Tibial artery (tissue), 4 donors: ENCODE data around the gene CRYBA2.

Source experiments
- DNase-seq, 2 donors: peaks; one replicate each; pipeline ENCODE4 v3.0.0-alpha.2; 2019
- H3K27ac ChIP-seq, 2 donors: fragments of 200-600 bp; sonication (generic) in 1 of 2; 1 replicate in 1 of 2; 2 replicates in 1 of 2; pipeline ENCODE4 v1.5.1; 2018 to 2019; ENCODE audit warnings: mild to moderate bottlenecking in 1 of 2
- H3K27me3 ChIP-seq, 2 donors: fragments of 200-600 bp; sonication (generic) in 1 of 2; one replicate each; pipeline versions ENCODE4 v1.5.1 to v1.6.0; 2016 to 2019
- H3K36me3 ChIP-seq, 3 donors: fragments of 200-600 bp; sonication (generic) in 2 of 3; one replicate each; pipeline ENCODE4 v1.5.1; 2016 to 2019; ENCODE audit warnings: mild to moderate bottlenecking in 2 of 3
- H3K4me1 ChIP-seq, 4 donors: fragments of 200-600 bp; sonication (generic) in 2 of 4; 1 replicate in 3 of 4; 2 replicates in 1 of 4; pipeline ENCODE4 v1.5.1; 2016 to 2019
- H3K4me3 ChIP-seq, 2 donors: fragments of 200-600 bp; sonication (generic) in 1 of 2; 1 replicate in 1 of 2; 2 replicates in 1 of 2; pipeline ENCODE4 v1.5.1; 2018 to 2019; ENCODE audit warnings: mild to moderate bottlenecking in 2 of 2
- H3K9me3 ChIP-seq, 3 donors: fragments of 200-600 bp; sonication (generic) in 1 of 3; one replicate each; pipeline ENCODE4 v1.5.1; 2016 to 2019
- intact Hi-C: fragments of 100-400 bp; cut with DNase I; formaldehyde crosslinking; loops from one replicate; pipeline ENCODE4 v1.15.0; 2023; ENCODE audit warnings: low total_unique reads
- TF ChIP-seq, protein P1 (sequence below), 2 experiments: fragments of 200-600 bp in 1 of 2; fragments of 450-650 bp in 1 of 2; IDR thresholded peaks; one replicate each; pipeline ENCODE4 v1.5.1; 2017 to 2019; ENCODE audit warnings: antibody characterized with exemption in 2 of 2, mild to moderate bottlenecking in 1 of 2, moderate library complexity in 1 of 2

The CRYBA2 gene

DNA sequence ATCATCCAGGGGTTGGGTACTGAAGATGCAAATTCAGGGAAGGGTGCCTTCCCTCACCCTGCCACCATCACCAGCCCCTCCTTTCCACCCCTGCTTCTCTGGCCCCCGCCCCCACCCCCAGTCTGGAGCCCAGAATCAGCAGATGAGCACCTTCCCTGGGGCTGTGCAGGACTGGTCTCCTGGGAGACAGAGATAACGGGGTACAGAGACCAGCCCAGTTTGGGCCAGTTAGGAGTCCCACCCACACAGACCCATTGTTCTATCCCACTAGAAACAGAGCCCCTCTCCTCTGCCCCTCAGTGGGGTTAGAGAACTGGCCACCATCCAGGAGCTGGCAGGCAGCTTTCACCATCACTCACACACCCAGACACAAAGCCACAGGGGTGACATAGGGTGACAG lies 4.5 kb upstream of the CRYBA2 start:
- Histone ChIP-seq H3K27me3 (peaks cover 28 to 98% of the 10 kb centered on the region in 2 donors), H3K36me3 (no peaks in the 10 kb centered on the region), H3K4me3 (no peak overlapping the region), H3K27ac (no peak overlapping the region), H3K4me1 (peaks cover 3 to 49% (median 41%) of the 10 kb centered on the region in 4 donors), H3K9me3 (no peaks in the 10 kb centered on the region)
- DNase-seq, result no peak
- TF ChIP-seq, protein P1, sequence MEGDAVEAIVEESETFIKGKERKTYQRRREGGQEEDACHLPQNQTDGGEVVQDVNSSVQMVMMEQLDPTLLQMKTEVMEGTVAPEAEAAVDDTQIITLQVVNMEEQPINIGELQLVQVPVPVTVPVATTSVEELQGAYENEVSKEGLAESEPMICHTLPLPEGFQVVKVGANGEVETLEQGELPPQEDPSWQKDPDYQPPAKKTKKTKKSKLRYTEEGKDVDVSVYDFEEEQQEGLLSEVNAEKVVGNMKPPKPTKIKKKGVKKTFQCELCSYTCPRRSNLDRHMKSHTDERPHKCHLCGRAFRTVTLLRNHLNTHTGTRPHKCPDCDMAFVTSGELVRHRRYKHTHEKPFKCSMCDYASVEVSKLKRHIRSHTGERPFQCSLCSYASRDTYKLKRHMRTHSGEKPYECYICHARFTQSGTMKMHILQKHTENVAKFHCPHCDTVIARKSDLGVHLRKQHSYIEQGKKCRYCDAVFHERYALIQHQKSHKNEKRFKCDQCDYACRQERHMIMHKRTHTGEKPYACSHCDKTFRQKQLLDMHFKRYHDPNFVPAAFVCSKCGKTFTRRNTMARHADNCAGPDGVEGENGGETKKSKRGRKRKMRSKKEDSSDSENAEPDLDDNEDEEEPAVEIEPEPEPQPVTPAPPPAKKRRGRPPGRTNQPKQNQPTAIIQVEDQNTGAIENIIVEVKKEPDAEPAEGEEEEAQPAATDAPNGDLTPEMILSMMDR (IDR thresholded peaks at IDR 0.05), result no peak
- intact Hi-C loops, result no loop called here

DNA sequence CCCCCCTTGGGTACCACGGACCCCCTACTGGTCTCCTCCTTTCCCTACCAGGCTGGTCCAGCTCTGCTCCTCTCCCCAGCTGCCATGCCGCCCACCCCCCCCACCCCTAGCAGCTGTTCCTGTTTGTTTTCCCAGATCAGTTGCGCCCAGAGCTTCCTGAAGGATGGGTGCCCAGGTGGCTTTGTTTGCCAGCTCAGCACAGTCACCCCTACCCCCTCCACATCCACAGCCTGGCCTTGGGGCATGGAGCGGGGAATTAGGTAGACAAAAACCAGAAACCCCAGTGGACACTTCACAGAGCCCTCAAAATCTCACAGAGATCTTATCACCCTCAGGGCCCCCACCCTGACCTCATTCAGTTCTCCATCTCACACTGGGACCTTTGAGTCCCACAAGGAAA lies 3.7 kb upstream of the CRYBA2 start:
- H3K4me3 ChIP-seq, result no peak overlapping the region
- intact Hi-C loops, result no loop called here
- TF ChIP-seq, protein P1 (IDR thresholded peaks at IDR 0.05), result no peak
- H3K27ac ChIP-seq, result no peak overlapping the region
- H3K36me3 ChIP-seq, result no peaks in the 10 kb centered on the region
- H3K9me3 ChIP-seq, result no peaks in the 10 kb centered on the region
- H3K27me3 ChIP-seq, result peaks cover 21 to 98% of the 10 kb centered on the region in 2 donors
- DNase-seq, result no peak
- H3K4me1 ChIP-seq, result peaks cover 0 to 45% (median 39%) of the 10 kb centered on the region in 4 donors

GRCh38 chr2:218995972-218996711 lies 2.9 kb upstream of the CRYBA2 start:
- no peaks in the 10 kb centered on the region for H3K36me3 ChIP-seq
- peak; percentile 65 to 87 for DNase-seq
- H3K4me1 ChIP-seq, result peaks cover 0 to 37% (median 31%) of the 10 kb centered on the region in 4 donors
- intact Hi-C loops, result no loop called here
- H3K27ac ChIP-seq, result no peak overlapping the region
- no peaks in the 10 kb centered on the region for H3K9me3 ChIP-seq
- H3K27me3 ChIP-seq, result peaks cover 14 to 98% of the 10 kb centered on the region in 2 donors
- TF ChIP-seq, protein P1 (IDR thresholded peaks at IDR 0.05), result peak; percentile 81 to 90
- H3K4me3 ChIP-seq, result peak overlapping the region; percentile 8 to 39

DNA sequence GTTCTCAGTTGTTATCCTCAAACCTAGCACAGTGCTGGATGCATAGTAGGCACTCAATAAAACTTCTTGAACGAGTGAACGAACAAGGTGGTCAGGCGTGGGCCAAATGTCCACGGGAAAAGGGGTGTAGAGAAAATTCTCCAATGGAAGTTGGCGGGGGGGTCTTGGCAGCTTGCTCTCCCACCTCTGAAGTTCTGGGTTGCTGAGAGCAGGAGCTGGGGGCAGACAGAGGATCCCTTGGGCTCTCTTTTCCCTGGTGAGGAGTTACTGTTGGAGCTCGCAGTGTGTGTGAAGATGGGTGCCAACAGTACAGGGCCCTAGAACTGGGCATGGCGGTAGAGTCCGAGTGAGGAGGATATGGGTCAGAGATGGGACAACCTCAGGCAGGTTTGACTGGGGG lies 2.3 kb upstream of the CRYBA2 start:
- TF ChIP-seq, protein P1 (IDR thresholded peaks at IDR 0.05), result no peak
- H3K4me1 ChIP-seq, result peaks cover 0 to 35% (median 29%) of the 10 kb centered on the region in 4 donors
- no peaks in the 10 kb centered on the region for H3K36me3 ChIP-seq
- H3K27ac ChIP-seq, result no peak overlapping the region
- peaks cover 14 to 98% of the 10 kb centered on the region in 2 donors for H3K27me3 ChIP-seq
- no peaks in the 10 kb centered on the region for H3K9me3 ChIP-seq
- intact Hi-C loops, result no loop called here
- no peak overlapping the region for H3K4me3 ChIP-seq
- no peak for DNase-seq

DNA sequence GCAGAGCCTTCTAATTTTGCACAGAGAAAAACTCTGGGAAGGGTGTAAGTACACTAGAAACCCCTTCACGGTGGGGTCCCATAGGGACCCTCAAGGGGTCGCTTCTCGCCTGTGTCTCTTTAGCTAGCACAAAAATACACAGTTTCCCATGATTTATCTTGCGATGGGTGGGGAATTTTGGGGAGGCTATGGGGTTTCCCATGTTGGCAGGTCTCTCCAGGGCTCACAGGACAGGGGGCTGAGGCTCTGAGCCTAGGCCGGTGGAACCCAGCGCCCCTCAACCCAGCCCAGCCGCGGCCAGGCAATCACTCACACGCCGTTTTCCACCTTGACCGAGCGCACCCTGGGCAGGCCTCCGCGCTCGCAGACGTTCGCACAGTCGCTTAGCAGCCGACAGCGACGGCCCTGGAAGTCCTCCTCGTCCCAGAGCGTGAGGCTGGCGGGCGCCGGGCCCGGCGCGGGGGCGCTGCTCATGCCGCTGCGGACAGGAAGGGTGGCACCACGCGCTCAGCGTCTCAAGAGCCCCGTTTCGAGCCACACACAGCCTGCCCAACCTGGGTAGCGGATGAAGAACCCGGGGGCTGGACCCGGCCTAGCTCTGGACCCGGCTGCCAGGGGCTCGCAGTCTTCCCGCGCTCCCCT lies 398 bp downstream of the CRYBA2 start:
- Histone ChIP-seq H3K36me3 (no peaks in the 10 kb centered on the region), H3K27me3 (peaks cover 14 to 100% of the 10 kb centered on the region in 2 donors), H3K27ac (no peak overlapping the region), H3K4me1 (peaks cover 0 to 35% (median 29%) of the 10 kb centered on the region in 4 donors), H3K4me3 (peak overlapping the region; percentile 33 to 52), H3K9me3 (no peaks in the 10 kb centered on the region)
- TF ChIP-seq, protein P1 (IDR thresholded peaks at IDR 0.05), result no peak
- DNase-seq, result no peak
- intact Hi-C loops, result no loop called here
